ENCODE results near the gene NFXL1.

NFXL1 gene

GRCh38 chr4:47915378-47915777 lies 995 bp upstream of the NFXL1 start:
- no peak for DNase-seq (ENCODE audit: low read depth)
- no peak overlapping the region for H3K4me3 ChIP-seq (ENCODE audit: low read length)
- TF ChIP-seq CTCF (conservative IDR thresholded peaks at IDR 0.05; ENCODE audit: low read depth, low read length): no peak

GRCh38 chr4:47914926-47915237 lies 499 bp upstream of the NFXL1 start:
- DNase-seq (ENCODE audit: low read depth): no peak
- H3K4me3 ChIP-seq (ENCODE audit: low read length): peak overlapping the region; percentile 93
- no peak for TF ChIP-seq CTCF (conservative IDR thresholded peaks at IDR 0.05; ENCODE audit: low read depth, low read length)

GRCh38 chr4:47913861-47914219 lies 543 bp downstream of the NFXL1 start:
- peak overlapping the region; percentile 93 for H3K4me3 ChIP-seq (ENCODE audit: low read length)
- DNase-seq (ENCODE audit: low read depth): no peak
- no peak for TF ChIP-seq CTCF (conservative IDR thresholded peaks at IDR 0.05; ENCODE audit: low read depth, low read length)

GRCh38 chr4:47913330-47913729 lies 1.1 kb downstream of the NFXL1 start:
- DNase-seq (ENCODE audit: low read depth): no peak
- peak overlapping the region; percentile 93 for H3K4me3 ChIP-seq (ENCODE audit: low read length)
- TF ChIP-seq CTCF (conservative IDR thresholded peaks at IDR 0.05; ENCODE audit: low read depth, low read length): no peak

GRCh38 chr4:47907089-47907646 lies 7.2 kb downstream of the NFXL1 start:
- no peak for TF ChIP-seq CTCF (conservative IDR thresholded peaks at IDR 0.05; ENCODE audit: low read depth, low read length)
- no peak overlapping the region for H3K4me3 ChIP-seq (ENCODE audit: low read length)
- DNase-seq (ENCODE audit: low read depth): no peak

GRCh38 chr4:47899639-47900038 lies 14.7 kb downstream of the NFXL1 start:
- DNase-seq (ENCODE audit: low read depth): no peak
- H3K4me3 ChIP-seq (ENCODE audit: low read length): no peak overlapping the region
- no peak for TF ChIP-seq CTCF (conservative IDR thresholded peaks at IDR 0.05; ENCODE audit: low read depth, low read length)

- DNase-seq (ENCODE audit: low read depth): no peak
- no peak overlapping the region for H3K4me3 ChIP-seq (ENCODE audit: low read length)
- no peak for TF ChIP-seq CTCF (conservative IDR thresholded peaks at IDR 0.05; ENCODE audit: low read depth, low read length)
Observed at GRCh38 chr4:47891928-47892327, 22.5 kb downstream of the NFXL1 start.

Data from retinal pigment epithelial cell (primary cell).